MM.1S (cell line): ENCODE results near the gene CLIP4.

Experiments
- CTCF ChIP-seq: fragments of 300-600 bp; sonication (generic); IDR thresholded peaks from 2 replicates; pipeline ENCODE4 v1.5.1; 2016; ENCODE audit warnings: antibody characterized with exemption, low read length, mixed read lengths
- EZH2 ChIP-seq: fragments of 300-600 bp; sonication (generic); optimal IDR thresholded peaks from 2 replicates; pipeline ENCODE3; 2017; ENCODE audit warnings: low read depth, mild to moderate bottlenecking, antibody characterized with exemption, low read length, mixed read lengths

- TF ChIP-seq EZH2 (no peak), CTCF (no peak)
Measured at GRCh38 chr2:29165362-29166241, 50.4 kb downstream of the CLIP4 start.
